CD4-positive, CD25-positive, alpha-beta regulatory T cell (primary cell): Measurements from ENCODE around the gene TLK1. TPM values are rescaled to one million over a fixed set of nuclear protein-coding genes. Genes with fewer than 3 reads are reported as not detected.
"Not testable (repeated sequence)": the region's sequence is repeated elsewhere in the genome, so short reads cannot be mapped to it uniquely, and the experiment has no call there.

ENCODE experiments used
- ATAC-seq, 2 donors: fragments of 150-1000 bp; cut with Tn5 transposase; one replicate each; pipeline ENCODE4 v1.10.0; 2021; ENCODE audit warnings: low read depth in 2 of 2, moderate number of reproducible peaks in 2 of 2, moderate library complexity in 1 of 2
- DNase-seq, 3 donors: peaks; one replicate each; pipeline versions ENCODE4 v3.0.0 to v3.0.0-alpha.2; 2012 to 2022; ENCODE audit warnings: mixed read lengths in 1 of 3
- H3K27ac ChIP-seq: one replicate; pipeline ENCODE4 v1.7.0; 2013; ENCODE audit warnings: mild to moderate bottlenecking, low read length; ENCODE audit not compliant: insufficient read depth, poor library complexity, severe bottlenecking
- H3K27me3 ChIP-seq: one replicate; pipeline ENCODE4 v1.7.0; 2013; ENCODE audit warnings: low read length; ENCODE audit not compliant: control insufficient read depth, insufficient read depth
- H3K36me3 ChIP-seq: one replicate; pipeline ENCODE4 v1.7.0; 2013; ENCODE audit warnings: mild to moderate bottlenecking, low read length, moderate library complexity; ENCODE audit not compliant: control insufficient read depth, insufficient read depth
- H3K4me1 ChIP-seq: 2 replicates; pipeline ENCODE4 v1.7.0; 2013; ENCODE audit warnings: mild to moderate bottlenecking, low read length; ENCODE audit not compliant: insufficient read depth, control insufficient read depth, poor library complexity, severe bottlenecking
- H3K4me3 ChIP-seq: one replicate; pipeline ENCODE4 v1.7.0; 2013; ENCODE audit warnings: low read depth, mild to moderate bottlenecking, low read length, moderate library complexity
- H3K9me3 ChIP-seq, 2 experiments: 1 replicate in 1 of 2; 2 replicates in 1 of 2; pipeline ENCODE4 v1.7.0; 2013; ENCODE audit warnings: low read length in 2 of 2, mild to moderate bottlenecking in 1 of 2, moderate library complexity in 1 of 2; ENCODE audit not compliant: control insufficient read depth in 2 of 2
- H3K27ac Mint-ChIP-seq, 3 donors: one replicate each; pipeline ENCODE4 v1.8.0; 2020 to 2022; ENCODE audit warnings: mild to moderate bottlenecking in 3 of 3, mixed read lengths in 3 of 3, moderate library complexity in 2 of 3
- H3K27me3 Mint-ChIP-seq: one replicate; pipeline ENCODE4 v1.8.0; 2022; ENCODE audit warnings: mild to moderate bottlenecking, mixed read lengths
- H3K36me3 Mint-ChIP-seq: one replicate; pipeline ENCODE4 v1.8.0; 2020; ENCODE audit warnings: mixed read lengths
- H3K4me1 Mint-ChIP-seq, 4 donors: one replicate each; pipeline ENCODE4 v1.8.0; 2020 to 2022; ENCODE audit warnings: mixed read lengths in 4 of 4, mild to moderate bottlenecking in 1 of 4
- H3K4me3 Mint-ChIP-seq, 4 donors: one replicate each; pipeline ENCODE4 v1.8.0; 2020 to 2022; ENCODE audit warnings: mild to moderate bottlenecking in 4 of 4, mixed read lengths in 4 of 4, moderate library complexity in 3 of 4
- H3K9me3 Mint-ChIP-seq, 7 donors: one replicate each; pipeline ENCODE4 v1.8.0; 2020 to 2022; ENCODE audit warnings: mixed read lengths in 7 of 7, mild to moderate bottlenecking in 3 of 7, moderate library complexity in 2 of 7
- polyA plus RNA-seq, 4 donors: library from polyadenylated mRNA; unstranded; fragments of 300-500 nt; fragmentation: Illumina TruSeq; gene quantifications; one replicate each; pipeline ENCODE4 v1.2.3, GENCODE V29; 2021
- total RNA-seq: library from RNA; stranded (reverse); gene quantifications from one replicate; pipeline ENCODE4 v1.2.3, GENCODE V29; 2022

Gene TLK1
- total and polyA plus RNA-seq, 5 donors from 2014 or later = 33.9 to 179 (median 54.4) TPM

- no peaks in the 10 kb centered on the region for H3K27me3 ChIP-seq
- DNase-seq (no peak), ATAC-seq (no peak)
- H3K4me1 ChIP-seq = peaks cover 4% of the 10 kb centered on the region
- Mint-ChIP-seq H3K4me1 (peaks cover 43 to 62% (median 55%) of the 10 kb centered on the region in 4 donors), H3K27ac (peak overlapping the region; percentile 2 to 87 (median 47)), H3K27me3 (no peaks in the 10 kb centered on the region), H3K4me3 (peak overlapping the region in 1 of 4 donors; percentile 35), H3K36me3 (peaks cover 42% of the 10 kb centered on the region), H3K9me3 (peaks cover 1 to 23% (median 12%) of the 10 kb centered on the region in 7 donors)
- peak overlapping the region; percentile 10 for H3K4me3 ChIP-seq
- H3K27ac ChIP-seq = no peak overlapping the region
- peaks cover 38% of the 10 kb centered on the region for H3K36me3 ChIP-seq
- peaks cover 19 to 26% of the 10 kb centered on the region in 2 experiments for H3K9me3 ChIP-seq
Observed at GRCh38 chr2:171102802-171103201, 57.9 kb downstream of the TLK1 start.

DNA sequence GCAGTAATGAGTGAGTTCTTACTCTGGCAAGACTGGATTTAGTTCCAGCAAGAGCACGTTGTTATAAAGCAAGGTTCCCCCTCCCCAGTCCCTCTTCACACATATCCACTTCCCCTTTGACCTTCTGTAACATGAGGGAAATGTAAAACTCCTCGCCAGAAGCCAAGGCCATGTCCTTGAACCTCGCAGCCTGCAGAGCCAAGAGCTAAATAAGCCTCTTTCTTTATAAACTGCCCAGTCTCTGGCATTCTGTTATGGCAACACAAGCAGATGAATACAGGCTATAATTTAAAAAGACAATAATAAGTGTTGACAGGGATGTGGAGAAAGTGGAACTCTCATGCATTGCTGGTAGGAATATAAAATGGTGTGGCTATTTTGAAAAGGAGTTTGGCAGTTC is 60.3 kb downstream of the TLK1 start:
- Mint-ChIP-seq H3K9me3 (peaks cover 1 to 35% (median 15%) of the 10 kb centered on the region in 7 donors), H3K4me1 (peaks cover 38 to 52% (median 43%) of the 10 kb centered on the region in 4 donors), H3K36me3 (peaks cover 47% of the 10 kb centered on the region), H3K27me3 (no peaks in the 10 kb centered on the region), H3K4me3 (no peak overlapping the region), H3K27ac (no peak overlapping the region)
- H3K36me3 ChIP-seq = peaks cover 31% of the 10 kb centered on the region
- peaks cover 4% of the 10 kb centered on the region for H3K4me1 ChIP-seq
- ATAC-seq (no peak), DNase-seq (no peak)
- H3K4me3 ChIP-seq = no peak overlapping the region
- H3K9me3 ChIP-seq = peaks cover 19 to 29% of the 10 kb centered on the region in 2 experiments
- H3K27me3 ChIP-seq = no peaks in the 10 kb centered on the region
- no peak overlapping the region for H3K27ac ChIP-seq

DNA sequence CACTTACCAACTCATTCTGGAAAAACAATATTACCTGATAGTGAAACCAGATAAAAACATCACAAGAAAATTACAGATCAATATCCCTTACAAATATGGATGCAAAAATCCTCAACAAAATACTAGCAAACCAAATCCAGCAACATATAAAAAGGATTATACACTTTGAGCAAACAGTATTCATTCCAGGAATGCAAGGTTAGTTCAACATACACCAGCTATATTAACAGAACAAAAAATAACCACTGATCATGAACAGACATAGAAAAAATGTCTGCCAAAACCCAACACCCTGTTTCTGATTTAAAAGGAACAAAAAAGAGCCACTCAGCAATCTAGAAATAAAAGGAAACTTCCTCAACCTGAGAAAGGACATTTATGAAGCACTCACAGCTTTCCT is 62.1 kb downstream of the TLK1 start:
- Mint-ChIP-seq H3K9me3 (peaks cover 1 to 35% (median 11%) of the 10 kb centered on the region in 7 donors), H3K36me3 (peaks cover 44% of the 10 kb centered on the region), H3K4me1 (peaks cover 43 to 54% (median 47%) of the 10 kb centered on the region in 4 donors), H3K27me3 (no peaks in the 10 kb centered on the region), H3K27ac (no peak overlapping the region), H3K4me3 (no peak overlapping the region)
- peaks cover 4% of the 10 kb centered on the region for H3K4me1 ChIP-seq
- no peak overlapping the region for H3K27ac ChIP-seq
- H3K27me3 ChIP-seq = no peaks in the 10 kb centered on the region
- H3K4me3 ChIP-seq = no peak overlapping the region
- H3K36me3 ChIP-seq = peaks cover 31% of the 10 kb centered on the region
- peaks cover 19 to 29% of the 10 kb centered on the region in 2 experiments for H3K9me3 ChIP-seq
- DNase-seq = no peak
- no peak for ATAC-seq

GRCh38 chr2:171095014-171095582 is 65.6 kb downstream of the TLK1 start:
- ATAC-seq (no peak), DNase-seq (no peak)
- peaks cover 1 to 31% (median 9%) of the 10 kb centered on the region in 7 donors for H3K9me3 Mint-ChIP-seq
- no peaks in the 10 kb centered on the region for H3K27me3 ChIP-seq
- peaks cover 51% of the 10 kb centered on the region for H3K36me3 Mint-ChIP-seq
- peaks cover 30% of the 10 kb centered on the region for H3K36me3 ChIP-seq
- peaks cover 36 to 50% (median 42%) of the 10 kb centered on the region in 4 donors for H3K4me1 Mint-ChIP-seq
- H3K27me3 Mint-ChIP-seq = no peaks in the 10 kb centered on the region
- no peak overlapping the region for H3K27ac ChIP-seq
- H3K4me3 Mint-ChIP-seq = peak overlapping the region in 2 of 4 donors; percentile 40 to 63
- peaks cover 19 to 26% of the 10 kb centered on the region in 2 experiments for H3K9me3 ChIP-seq
- H3K4me3 ChIP-seq = peak overlapping the region; percentile 26
- peak overlapping the region in 1 of 3 donors; percentile 10 for H3K27ac Mint-ChIP-seq
- no peaks in the 10 kb centered on the region for H3K4me1 ChIP-seq

GRCh38 chr2:171091517-171091916 is 69.2 kb downstream of the TLK1 start:
- not testable (repeated sequence) for DNase-seq, H3K27me3 ChIP-seq, H3K27me3 Mint-ChIP-seq, H3K9me3 ChIP-seq, H3K4me3 ChIP-seq, H3K9me3 Mint-ChIP-seq, H3K36me3 ChIP-seq, H3K27ac ChIP-seq, H3K27ac Mint-ChIP-seq, ATAC-seq, H3K4me3 Mint-ChIP-seq
- Mint-ChIP-seq H3K4me1 (peaks cover 52 to 82% (median 67%) of the 10 kb centered on the region in 4 donors), H3K36me3 (peaks cover 24% of the 10 kb centered on the region)
- H3K4me1 ChIP-seq = peaks cover 19% of the 10 kb centered on the region

- peaks cover 0 to 2% (median 0%) of the 10 kb centered on the region in 7 donors for H3K9me3 Mint-ChIP-seq
- Histone ChIP-seq H3K27ac (no peak overlapping the region), H3K4me1 (peaks cover 36% of the 10 kb centered on the region), H3K4me3 (no peak overlapping the region), H3K36me3 (peaks cover 6% of the 10 kb centered on the region), H3K9me3 (no peaks in the 10 kb centered on the region), H3K27me3 (no peaks in the 10 kb centered on the region)
- ATAC-seq = no peak
- DNase-seq = no peak
- H3K27ac Mint-ChIP-seq = peak overlapping the region in 2 of 3 donors; percentile 72 to 79
- H3K27me3 Mint-ChIP-seq = no peaks in the 10 kb centered on the region
- H3K4me1 Mint-ChIP-seq = peaks cover 47 to 83% (median 64%) of the 10 kb centered on the region in 4 donors
- peaks cover 24% of the 10 kb centered on the region for H3K36me3 Mint-ChIP-seq
- no peak overlapping the region for H3K4me3 Mint-ChIP-seq
Observed at GRCh38 chr2:171089489-171089888, 71.2 kb downstream of the TLK1 start.

DNA sequence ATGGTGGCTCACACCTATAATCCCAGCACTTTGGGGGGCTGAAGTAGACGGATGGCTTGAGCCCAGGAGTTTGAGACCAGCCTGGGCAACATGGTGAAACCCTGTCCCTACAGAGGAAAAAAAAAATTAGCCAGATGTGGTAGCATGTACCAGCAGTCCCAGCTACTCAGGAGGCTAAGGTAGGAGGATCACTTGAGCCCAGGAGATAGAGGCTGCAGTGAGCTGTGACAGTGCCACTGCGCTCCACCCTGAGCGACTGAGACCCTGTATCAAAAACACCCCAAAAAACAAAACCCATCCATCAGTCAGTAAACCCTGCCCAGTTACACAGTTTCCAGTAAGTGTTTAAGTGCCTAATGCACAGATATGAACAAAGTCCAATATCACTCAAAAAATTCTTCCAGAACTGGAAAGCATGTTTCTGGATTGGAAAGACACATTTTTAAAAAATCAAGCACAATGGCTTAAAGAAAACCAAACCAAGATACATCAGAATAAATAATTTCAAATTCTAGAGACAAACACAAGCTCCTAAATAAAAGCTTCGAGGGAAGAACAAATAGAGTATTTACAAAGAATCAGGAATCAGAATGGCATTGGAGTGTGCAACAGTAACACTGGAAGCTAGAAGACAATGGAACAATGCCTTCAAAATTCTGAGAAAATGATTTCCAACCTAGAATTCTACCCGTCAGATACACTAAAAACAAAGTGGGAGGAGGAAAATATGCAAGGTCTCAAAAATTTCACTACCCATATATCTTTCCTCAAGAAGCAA is 72.4 kb downstream of the TLK1 start:
- no peak for ATAC-seq
- Histone ChIP-seq H3K27me3 (no peaks in the 10 kb centered on the region), H3K4me3 (no peak overlapping the region), H3K9me3 (no peaks in the 10 kb centered on the region), H3K4me1 (peaks cover 48% of the 10 kb centered on the region), H3K36me3 (peaks cover 6% of the 10 kb centered on the region), H3K27ac (peak overlapping the region; percentile 41)
- no peaks in the 10 kb centered on the region for H3K27me3 Mint-ChIP-seq
- no peaks in the 10 kb centered on the region for H3K9me3 Mint-ChIP-seq
- DNase-seq = no peak
- H3K27ac Mint-ChIP-seq = peak overlapping the region; percentile 79 to 90 (median 89)
- peaks cover 20% of the 10 kb centered on the region for H3K36me3 Mint-ChIP-seq
- peak overlapping the region in 2 of 4 donors; percentile 42 to 91 for H3K4me3 Mint-ChIP-seq
- peaks cover 48 to 84% (median 63%) of the 10 kb centered on the region in 4 donors for H3K4me1 Mint-ChIP-seq
